ENCODE results near the gene AEBP2. TPM values are rescaled to one million over a fixed set of nuclear protein-coding genes. Genes with fewer than 3 reads are reported as not detected.

The AEBP2 gene
- total and polyA plus RNA-seq, 3 experiments from 2014 or later, result 14.8 to 77.0 (median 73.6) TPM

DNA sequence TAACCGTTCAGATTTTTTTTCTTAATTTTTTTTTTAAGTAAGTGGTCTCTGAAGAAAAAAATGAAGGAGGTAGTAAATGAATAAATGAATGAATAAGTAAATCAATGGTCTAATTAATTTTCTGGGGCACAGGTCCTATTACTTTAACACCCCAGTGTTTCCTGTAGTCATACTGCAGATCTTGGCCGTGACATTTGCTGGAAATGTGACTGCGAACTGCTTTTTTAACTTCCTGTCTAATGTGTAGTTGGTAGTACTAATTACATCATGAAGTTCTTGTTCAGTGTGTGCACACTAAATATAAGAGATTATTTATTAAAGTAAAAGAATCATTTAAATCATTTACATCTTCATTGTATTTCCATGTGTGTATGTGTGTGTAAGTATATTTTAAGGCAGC, 45.4 kb downstream of the AEBP2 start:
- ChIA-PET POLR2A (no interaction called here), CTCF (no interaction called here)
- H3K36me3 ChIP-seq (ENCODE audit: insufficient read depth, low read length), result peaks cover 7% of the 10 kb centered on the region
- Mint-ChIP-seq H3K36me3 (peaks cover 18 to 53% (median 20%) of the 10 kb centered on the region in 3 donors), H3K27ac (peak overlapping the region in 6 of 8 donors; percentile 16 to 87 (median 49)), H3K4me3 (peak overlapping the region in 2 of 7 donors; percentile 11 to 17), H3K9me3 (peaks cover 5 to 20% (median 11%) of the 10 kb centered on the region in 5 donors), H3K27me3 (no peaks in the 10 kb centered on the region), H3K4me1 (peaks cover 67 to 82% (median 73%) of the 10 kb centered on the region in 3 donors)
- DNase-seq, result no peak
- H3K27ac ChIP-seq (ENCODE audit: low read depth, low read length), result no peak overlapping the region
- no peak overlapping the region for H3K4me3 ChIP-seq (ENCODE audit: low read length)
- H3K9me3 ChIP-seq (ENCODE audit: low read length), result peaks cover 6% of the 10 kb centered on the region
- H3K27me3 ChIP-seq (ENCODE audit: insufficient read depth, low read length, poor library complexity, severe bottlenecking), result no peaks in the 10 kb centered on the region
- H3K4me1 ChIP-seq (ENCODE audit: insufficient read depth, low read length), result peaks cover 37% of the 10 kb centered on the region

DNA sequence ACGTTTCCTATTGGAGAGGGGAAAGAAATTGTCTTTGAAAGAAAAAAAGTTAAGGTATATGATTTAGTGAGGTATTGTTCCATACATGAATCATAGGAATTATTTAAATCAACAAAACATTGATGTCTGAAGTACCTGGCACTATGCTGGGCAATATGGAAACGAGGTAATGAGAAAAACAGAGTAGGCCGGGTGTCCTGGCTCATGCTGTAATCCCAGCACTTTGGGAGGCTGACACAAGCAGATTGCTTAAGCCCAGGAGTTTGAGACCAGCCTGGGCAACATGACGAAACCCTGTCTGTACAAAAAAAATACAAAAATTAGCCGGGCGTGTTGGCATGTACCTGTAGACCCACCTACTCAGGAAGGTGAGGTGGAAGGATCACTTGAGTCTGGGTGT, 45.9 kb downstream of the AEBP2 start:
- ChIA-PET CTCF (no interaction called here), POLR2A (no interaction called here)
- Mint-ChIP-seq H3K4me3 (peak overlapping the region in 3 of 7 donors; percentile 3 to 17 (median 14)), H3K27ac (peak overlapping the region; percentile 4 to 89 (median 36)), H3K36me3 (peaks cover 18 to 52% (median 18%) of the 10 kb centered on the region in 3 donors), H3K9me3 (peaks cover 5 to 16% (median 11%) of the 10 kb centered on the region in 5 donors), H3K27me3 (no peaks in the 10 kb centered on the region), H3K4me1 (peaks cover 69 to 85% (median 77%) of the 10 kb centered on the region in 3 donors)
- Histone ChIP-seq H3K4me1 (ENCODE audit: insufficient read depth, low read length) (peaks cover 37% of the 10 kb centered on the region), H3K27me3 (ENCODE audit: insufficient read depth, low read length, poor library complexity, severe bottlenecking) (no peaks in the 10 kb centered on the region), H3K9me3 (ENCODE audit: low read length) (peaks cover 6% of the 10 kb centered on the region), H3K36me3 (ENCODE audit: insufficient read depth, low read length) (peaks cover 7% of the 10 kb centered on the region), H3K27ac (ENCODE audit: low read depth, low read length) (no peak overlapping the region), H3K4me3 (ENCODE audit: low read length) (no peak overlapping the region)
- no peak for DNase-seq

DNA sequence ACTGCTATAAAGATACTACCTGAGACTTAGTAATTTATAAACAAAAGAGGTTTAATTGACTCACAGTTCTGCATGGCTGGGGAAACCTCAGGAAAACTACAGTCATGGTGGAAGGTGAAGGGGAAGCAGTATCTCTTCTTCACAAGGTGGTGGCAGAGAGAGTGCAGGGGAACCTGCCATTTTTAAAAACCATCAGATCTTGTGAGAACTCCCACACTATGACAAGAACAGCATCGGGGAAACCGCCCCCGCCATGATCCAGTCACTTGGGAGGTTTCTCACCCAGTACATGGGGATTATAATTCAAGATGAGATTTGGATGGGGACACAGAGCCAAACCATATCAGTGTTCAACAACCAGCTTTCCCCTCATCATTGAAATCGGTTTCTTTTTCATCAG, 49.9 kb downstream of the AEBP2 start:
- H3K9me3 Mint-ChIP-seq, result no peaks in the 10 kb centered on the region
- Histone ChIP-seq H3K4me1 (ENCODE audit: insufficient read depth, low read length) (peaks cover 13% of the 10 kb centered on the region), H3K27ac (ENCODE audit: low read depth, low read length) (no peak overlapping the region), H3K27me3 (ENCODE audit: insufficient read depth, low read length, poor library complexity, severe bottlenecking) (no peaks in the 10 kb centered on the region), H3K4me3 (ENCODE audit: low read length) (no peak overlapping the region), H3K9me3 (ENCODE audit: low read length) (no peaks in the 10 kb centered on the region), H3K36me3 (ENCODE audit: insufficient read depth, low read length) (peaks cover 14% of the 10 kb centered on the region)
- H3K4me3 Mint-ChIP-seq, result no peak overlapping the region
- POLR2A ChIA-PET, result no interaction called here
- CTCF ChIA-PET, result no interaction called here
- peaks cover 55 to 77% (median 73%) of the 10 kb centered on the region in 3 donors for H3K4me1 Mint-ChIP-seq
- peaks cover 3 to 44% (median 15%) of the 10 kb centered on the region in 3 donors for H3K36me3 Mint-ChIP-seq
- no peaks in the 10 kb centered on the region for H3K27me3 Mint-ChIP-seq
- peak overlapping the region in 3 of 8 donors; percentile 23 to 32 (median 27) for H3K27ac Mint-ChIP-seq
- DNase-seq, result no peak

DNA sequence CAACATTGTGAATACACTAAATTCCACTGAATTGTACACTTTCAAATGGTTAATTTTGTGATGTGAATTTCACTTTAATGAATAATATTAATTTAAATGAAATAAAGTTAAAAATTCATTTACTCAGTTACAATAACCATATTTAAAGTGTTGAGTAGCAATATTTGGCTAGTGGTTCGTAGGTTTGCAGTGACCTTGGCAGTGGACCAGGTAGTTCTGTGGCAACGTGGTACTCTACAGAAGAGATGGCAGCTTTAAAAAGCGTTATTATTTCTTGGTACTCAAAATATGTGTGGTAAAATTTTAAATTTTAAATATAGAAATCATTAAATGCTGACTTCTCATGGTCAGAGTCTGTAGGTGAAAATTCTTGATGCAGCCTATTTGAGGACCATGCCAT, 51.6 kb downstream of the AEBP2 start:
- Mint-ChIP-seq H3K27ac (no peak overlapping the region), H3K9me3 (no peaks in the 10 kb centered on the region), H3K4me1 (peaks cover 40 to 66% (median 59%) of the 10 kb centered on the region in 3 donors), H3K4me3 (no peak overlapping the region), H3K27me3 (no peaks in the 10 kb centered on the region), H3K36me3 (peaks cover 2 to 51% (median 14%) of the 10 kb centered on the region in 3 donors)
- Histone ChIP-seq H3K9me3 (ENCODE audit: low read length) (no peaks in the 10 kb centered on the region), H3K27ac (ENCODE audit: low read depth, low read length) (no peak overlapping the region), H3K27me3 (ENCODE audit: insufficient read depth, low read length, poor library complexity, severe bottlenecking) (no peaks in the 10 kb centered on the region), H3K36me3 (ENCODE audit: insufficient read depth, low read length) (peaks cover 14% of the 10 kb centered on the region), H3K4me3 (ENCODE audit: low read length) (no peak overlapping the region), H3K4me1 (ENCODE audit: insufficient read depth, low read length) (peaks cover 6% of the 10 kb centered on the region)
- DNase-seq, result no peak
- CTCF ChIA-PET, result no interaction called here
- POLR2A ChIA-PET, result no interaction called here

GRCh38 chr12:19491863-19492262, 52.6 kb downstream of the AEBP2 start:
- DNase-seq, result no peak
- Mint-ChIP-seq H3K4me3 (no peak overlapping the region), H3K4me1 (peaks cover 34 to 60% (median 54%) of the 10 kb centered on the region in 3 donors), H3K27me3 (no peaks in the 10 kb centered on the region), H3K36me3 (peaks cover 4 to 51% (median 14%) of the 10 kb centered on the region in 3 donors), H3K27ac (peak overlapping the region in 4 of 8 donors; percentile 12 to 40 (median 36)), H3K9me3 (no peaks in the 10 kb centered on the region)
- peaks cover 9% of the 10 kb centered on the region for H3K36me3 ChIP-seq (ENCODE audit: insufficient read depth, low read length)
- no peaks in the 10 kb centered on the region for H3K27me3 ChIP-seq (ENCODE audit: insufficient read depth, low read length, poor library complexity, severe bottlenecking)
- H3K4me3 ChIP-seq (ENCODE audit: low read length), result no peak overlapping the region
- ChIA-PET POLR2A (no interaction called here), CTCF (no interaction called here)
- no peak overlapping the region for H3K27ac ChIP-seq (ENCODE audit: low read depth, low read length)
- no peaks in the 10 kb centered on the region for H3K4me1 ChIP-seq (ENCODE audit: insufficient read depth, low read length)
- H3K9me3 ChIP-seq (ENCODE audit: low read length), result no peaks in the 10 kb centered on the region

DNA sequence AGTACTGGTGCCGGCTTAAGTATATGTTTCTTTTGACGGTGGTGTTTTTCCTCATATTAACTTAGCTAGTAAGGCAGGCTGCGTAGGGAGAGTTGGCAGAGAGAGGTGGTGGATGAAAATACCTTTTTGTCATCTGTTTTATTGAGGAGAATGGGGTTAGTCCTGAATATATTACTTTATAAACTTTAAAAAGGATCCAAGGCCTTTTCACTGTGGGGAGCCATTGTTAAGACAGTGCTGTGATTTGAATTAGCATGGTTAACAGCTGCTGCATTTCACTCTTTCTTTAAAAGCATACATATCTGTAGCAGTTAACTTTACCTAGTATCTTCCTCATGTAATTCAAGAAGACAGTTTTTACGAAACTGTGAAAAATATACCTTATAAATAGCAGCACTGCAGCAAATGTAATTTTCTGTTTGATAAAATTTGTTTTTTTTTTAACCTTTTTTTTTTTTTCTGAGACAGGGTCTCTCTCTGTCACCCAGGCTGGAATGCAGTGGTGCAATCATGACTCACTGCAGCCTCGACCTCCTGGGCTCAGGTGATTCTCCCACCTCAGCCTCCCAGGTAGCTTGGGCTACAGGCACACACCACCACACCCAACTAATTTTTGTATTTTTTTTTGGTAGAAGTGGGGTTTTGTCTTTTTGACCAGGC, 57.1 kb downstream of the AEBP2 start:
- no peak for DNase-seq
- Mint-ChIP-seq H3K27me3 (no peaks in the 10 kb centered on the region), H3K27ac (peak overlapping the region in 3 of 8 donors; percentile 17 to 58 (median 51)), H3K4me3 (no peak overlapping the region), H3K36me3 (peaks cover 4 to 61% (median 16%) of the 10 kb centered on the region in 3 donors), H3K9me3 (no peaks in the 10 kb centered on the region), H3K4me1 (peaks cover 28 to 45% (median 40%) of the 10 kb centered on the region in 3 donors)
- POLR2A ChIA-PET, result no interaction called here
- peaks cover 7% of the 10 kb centered on the region for H3K36me3 ChIP-seq (ENCODE audit: insufficient read depth, low read length)
- CTCF ChIA-PET, result no interaction called here
- H3K27ac ChIP-seq (ENCODE audit: low read depth, low read length), result no peak overlapping the region
- H3K9me3 ChIP-seq (ENCODE audit: low read length), result no peaks in the 10 kb centered on the region
- no peak overlapping the region for H3K4me3 ChIP-seq (ENCODE audit: low read length)
- no peaks in the 10 kb centered on the region for H3K27me3 ChIP-seq (ENCODE audit: insufficient read depth, low read length, poor library complexity, severe bottlenecking)
- H3K4me1 ChIP-seq (ENCODE audit: insufficient read depth, low read length), result no peaks in the 10 kb centered on the region

DNA sequence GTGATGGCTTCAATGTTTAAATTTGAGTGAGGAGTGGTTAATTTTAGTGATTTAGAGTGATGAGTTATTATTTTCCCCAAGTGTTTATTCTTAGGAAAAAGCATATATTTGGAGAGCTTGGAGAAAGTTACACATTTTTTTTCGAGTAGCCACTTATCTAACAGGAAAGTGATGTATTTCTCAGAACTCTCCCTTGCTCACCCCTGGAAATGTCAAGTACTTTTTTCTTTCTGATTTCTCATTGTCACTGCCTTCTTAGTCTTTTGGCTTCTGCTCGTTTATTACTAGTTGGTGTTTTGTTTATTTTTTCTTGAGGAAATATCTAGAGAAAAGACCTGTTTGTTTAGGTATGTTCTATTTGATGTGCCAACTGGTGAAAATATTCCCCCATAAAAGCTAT, 58.8 kb downstream of the AEBP2 start:
- ChIA-PET POLR2A (no interaction called here), CTCF (no interaction called here)
- Histone ChIP-seq H3K4me1 (ENCODE audit: insufficient read depth, low read length) (no peaks in the 10 kb centered on the region), H3K27me3 (ENCODE audit: insufficient read depth, low read length, poor library complexity, severe bottlenecking) (no peaks in the 10 kb centered on the region), H3K27ac (ENCODE audit: low read depth, low read length) (no peak overlapping the region), H3K9me3 (ENCODE audit: low read length) (no peaks in the 10 kb centered on the region), H3K4me3 (ENCODE audit: low read length) (no peak overlapping the region), H3K36me3 (ENCODE audit: insufficient read depth, low read length) (peaks cover 7% of the 10 kb centered on the region)
- Mint-ChIP-seq H3K27me3 (no peaks in the 10 kb centered on the region), H3K27ac (peak overlapping the region in 5 of 8 donors; percentile 36 to 54 (median 47)), H3K9me3 (no peaks in the 10 kb centered on the region), H3K4me3 (peak overlapping the region in 1 of 7 donors; percentile 9), H3K4me1 (peaks cover 23 to 37% (median 37%) of the 10 kb centered on the region in 3 donors), H3K36me3 (peaks cover 4 to 68% (median 18%) of the 10 kb centered on the region in 3 donors)
- no peak for DNase-seq

DNA sequence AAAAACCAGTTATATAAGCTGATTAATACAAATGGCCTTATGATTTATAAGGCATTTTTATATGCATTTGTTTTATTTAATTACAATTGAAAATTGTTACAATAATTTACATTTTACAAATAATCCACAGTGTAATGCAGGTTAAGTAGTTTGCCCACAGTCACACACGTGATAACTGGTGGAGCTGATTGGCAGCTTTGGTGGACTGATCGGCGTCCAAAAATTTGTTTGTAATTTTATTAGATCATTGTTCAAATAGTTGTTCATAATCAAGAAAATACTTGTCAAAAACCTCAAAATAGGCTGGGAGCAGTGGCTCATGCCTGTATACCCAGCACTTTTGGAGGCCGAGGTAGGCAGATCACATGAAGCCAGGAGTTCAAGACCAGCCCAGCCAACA, 59.7 kb downstream of the AEBP2 start:
- no peaks in the 10 kb centered on the region for H3K9me3 Mint-ChIP-seq
- Histone ChIP-seq H3K36me3 (ENCODE audit: insufficient read depth, low read length) (no peaks in the 10 kb centered on the region), H3K4me3 (ENCODE audit: low read length) (no peak overlapping the region), H3K27me3 (ENCODE audit: insufficient read depth, low read length, poor library complexity, severe bottlenecking) (no peaks in the 10 kb centered on the region), H3K27ac (ENCODE audit: low read depth, low read length) (no peak overlapping the region), H3K9me3 (ENCODE audit: low read length) (no peaks in the 10 kb centered on the region), H3K4me1 (ENCODE audit: insufficient read depth, low read length) (no peaks in the 10 kb centered on the region)
- no peaks in the 10 kb centered on the region for H3K27me3 Mint-ChIP-seq
- ChIA-PET CTCF (no interaction called here), POLR2A (no interaction called here)
- no peak for DNase-seq
- no peak overlapping the region for H3K27ac Mint-ChIP-seq
- peaks cover 21 to 35% (median 33%) of the 10 kb centered on the region in 3 donors for H3K4me1 Mint-ChIP-seq
- no peak overlapping the region for H3K4me3 Mint-ChIP-seq
- H3K36me3 Mint-ChIP-seq, result peaks cover 4 to 66% (median 17%) of the 10 kb centered on the region in 3 donors

Measured in CD8-positive, alpha-beta memory T cell (primary cell).